ENCODE results near the gene TLR9.

Gene TLR9

DNA sequence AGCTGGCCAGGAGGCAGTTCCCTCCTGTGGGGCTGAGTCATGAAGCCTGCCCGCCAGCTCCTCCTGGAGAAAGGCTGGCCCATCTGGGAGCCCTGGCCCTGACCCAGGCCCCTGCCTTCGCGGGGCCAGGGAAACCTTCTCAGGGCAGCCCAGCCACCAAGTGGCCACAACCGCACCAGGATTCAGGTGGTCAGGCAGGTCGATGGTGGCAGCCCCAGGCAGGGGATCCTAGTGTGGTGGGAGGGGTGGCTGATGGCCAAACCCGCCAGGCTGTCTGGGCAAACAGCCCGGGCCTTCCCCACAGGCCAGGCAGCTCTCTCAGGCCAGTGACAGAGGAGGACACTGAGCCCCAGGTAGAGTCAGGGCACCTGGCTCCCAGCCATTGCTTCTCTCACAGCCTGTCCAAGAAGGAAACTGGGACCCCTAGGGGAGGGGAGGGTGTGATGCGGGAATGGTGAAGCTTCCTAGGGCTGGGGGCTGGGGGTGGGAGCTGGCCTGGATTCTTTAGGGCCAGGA is 12.3 kb upstream of the TLR9 start:
- H3K4me3 ChIP-seq (ENCODE audit: low read depth in 1 of 2, low read length in 2 of 2): peak overlapping the region; percentile 72 to 91; a peak in 3 of 4 replicates
- H3K9me3 ChIP-seq (ENCODE audit: insufficient read depth, low read length, severe bottlenecking): no peaks in the 10 kb centered on the region
- TF ChIP-seq EZH2 (IDR thresholded peaks at IDR 0.05; ENCODE audit: borderline replicate concordance, low read depth, low read length, severe bottlenecking) (no peak), CTCF (IDR thresholded peaks at IDR 0.05; ENCODE audit: borderline replicate concordance, extremely low read depth, low read length, poor library complexity, severe bottlenecking) (no peak)
- H3K9ac ChIP-seq (ENCODE audit: low read depth, low read length): peak overlapping the region; percentile 85
- H3K4me1 ChIP-seq (ENCODE audit: insufficient read depth, low read length): peaks cover 54% of the 10 kb centered on the region
- peaks cover 33% of the 10 kb centered on the region for H4K20me1 ChIP-seq (ENCODE audit: insufficient read depth, low read length)
- ATAC-seq (ENCODE audit: insufficient read depth, low read depth): no peak
- H2AFZ ChIP-seq (ENCODE audit: low read depth, low read length): no peak overlapping the region
- peaks cover 25% of the 10 kb centered on the region for H3K36me3 ChIP-seq (ENCODE audit: insufficient read depth, low read length)
- peak overlapping the region; percentile 91 for H3K4me2 ChIP-seq (ENCODE audit: insufficient read depth, low read length)
- H3K27me3 ChIP-seq (ENCODE audit: insufficient read depth, low read length, poor library complexity): no peaks in the 10 kb centered on the region
- H3K27ac ChIP-seq (ENCODE audit: low read length): peak overlapping the region; percentile 86
- H3K79me2 ChIP-seq (ENCODE audit: insufficient read depth, low read length): peaks cover 64% of the 10 kb centered on the region
- DNase-seq: no peak

DNA sequence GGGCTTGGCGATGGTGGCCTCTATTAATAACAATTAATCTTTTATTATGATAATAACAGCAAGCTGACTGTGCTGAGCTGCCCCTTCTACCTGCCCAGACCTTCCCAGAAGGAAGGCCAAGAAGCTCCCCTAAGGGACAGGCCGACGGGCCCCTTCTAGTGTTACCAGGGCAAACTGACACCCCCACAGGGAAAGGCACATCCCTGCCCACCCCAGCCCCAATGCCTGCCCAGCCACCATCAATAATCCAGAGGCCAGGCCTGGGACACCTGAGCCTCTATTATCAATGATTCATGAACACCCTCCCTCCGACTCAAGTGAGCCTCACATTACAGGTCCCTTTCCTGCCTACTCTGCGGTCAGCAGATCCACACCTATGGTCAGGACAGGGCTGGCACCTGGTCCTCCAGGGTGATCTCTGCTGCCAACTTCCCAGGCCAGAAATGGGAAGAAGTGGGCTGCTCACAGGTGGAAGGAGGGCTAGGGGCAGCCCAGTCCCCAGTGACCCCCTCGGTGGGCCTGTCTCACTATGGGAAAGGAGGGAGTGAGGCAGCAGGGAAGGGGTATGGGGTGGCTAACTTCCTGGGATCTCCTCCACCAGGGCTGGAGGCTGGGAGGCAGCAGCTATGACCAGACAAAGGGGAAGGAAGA is 11.7 kb upstream of the TLR9 start:
- H4K20me1 ChIP-seq (ENCODE audit: insufficient read depth, low read length): peaks cover 37% of the 10 kb centered on the region
- H3K4me2 ChIP-seq (ENCODE audit: insufficient read depth, low read length): peak overlapping the region; percentile 91
- DNase-seq (no peak), ATAC-seq (ENCODE audit: insufficient read depth, low read depth) (no peak)
- H3K27ac ChIP-seq (ENCODE audit: low read length): peak overlapping the region; percentile 86
- peaks cover 30% of the 10 kb centered on the region for H3K36me3 ChIP-seq (ENCODE audit: insufficient read depth, low read length)
- H2AFZ ChIP-seq (ENCODE audit: low read depth, low read length): no peak overlapping the region
- TF ChIP-seq EZH2 (IDR thresholded peaks at IDR 0.05; ENCODE audit: borderline replicate concordance, low read depth, low read length, severe bottlenecking) (no peak), CTCF (IDR thresholded peaks at IDR 0.05; ENCODE audit: borderline replicate concordance, extremely low read depth, low read length, poor library complexity, severe bottlenecking) (no peak)
- peaks cover 54% of the 10 kb centered on the region for H3K4me1 ChIP-seq (ENCODE audit: insufficient read depth, low read length)
- H3K27me3 ChIP-seq (ENCODE audit: insufficient read depth, low read length, poor library complexity): no peaks in the 10 kb centered on the region
- peak overlapping the region in 1 of 2 experiments; percentile 25; a peak in 1 of 4 replicates for H3K4me3 ChIP-seq (ENCODE audit: low read depth in 1 of 2, low read length in 2 of 2)
- peaks cover 69% of the 10 kb centered on the region for H3K79me2 ChIP-seq (ENCODE audit: insufficient read depth, low read length)
- H3K9me3 ChIP-seq (ENCODE audit: insufficient read depth, low read length, severe bottlenecking): no peaks in the 10 kb centered on the region
- H3K9ac ChIP-seq (ENCODE audit: low read depth, low read length): peak overlapping the region; percentile 85; the same call in 1 of the 2 replicates

DNA sequence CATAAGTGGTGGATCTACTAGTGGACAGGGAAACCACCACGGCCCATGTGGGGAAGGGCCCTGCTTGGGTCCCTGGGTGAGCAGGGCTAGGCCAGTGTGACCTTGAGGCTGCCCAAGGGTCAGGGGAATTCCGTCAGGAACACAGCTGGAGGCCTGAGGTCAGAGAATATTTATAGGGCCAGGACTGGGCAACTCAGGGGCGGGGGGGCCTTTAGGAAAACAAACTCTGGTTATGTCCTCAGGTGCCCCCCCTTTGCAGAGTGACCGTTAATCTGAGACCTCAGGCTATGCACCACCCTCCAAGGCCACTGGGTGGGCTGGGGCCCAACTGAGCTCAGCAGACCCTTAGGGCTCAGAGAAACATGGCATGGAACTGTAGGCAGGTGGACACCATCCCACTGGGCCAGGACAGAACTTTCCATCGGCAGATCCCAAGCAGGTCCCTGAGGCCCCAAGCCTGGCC is 11.0 kb upstream of the TLR9 start:
- Histone ChIP-seq H3K4me1 (ENCODE audit: insufficient read depth, low read length) (peaks cover 59% of the 10 kb centered on the region), H3K9me3 (ENCODE audit: insufficient read depth, low read length, severe bottlenecking) (no peaks in the 10 kb centered on the region), H3K27ac (ENCODE audit: low read length) (no peak overlapping the region), H4K20me1 (ENCODE audit: insufficient read depth, low read length) (peaks cover 44% of the 10 kb centered on the region), H3K4me3 (ENCODE audit: low read depth in 1 of 2, low read length in 2 of 2) (no peak overlapping the region), H3K36me3 (ENCODE audit: insufficient read depth, low read length) (peaks cover 36% of the 10 kb centered on the region), H3K9ac (ENCODE audit: low read depth, low read length) (no peak overlapping the region), H3K79me2 (ENCODE audit: insufficient read depth, low read length) (peaks cover 76% of the 10 kb centered on the region), H3K27me3 (ENCODE audit: insufficient read depth, low read length, poor library complexity) (no peaks in the 10 kb centered on the region), H2AFZ (ENCODE audit: low read depth, low read length) (no peak overlapping the region), H3K4me2 (ENCODE audit: insufficient read depth, low read length) (no peak overlapping the region)
- no peak for DNase-seq
- ATAC-seq (ENCODE audit: insufficient read depth, low read depth): no peak
- TF ChIP-seq CTCF (IDR thresholded peaks at IDR 0.05; ENCODE audit: borderline replicate concordance, extremely low read depth, low read length, poor library complexity, severe bottlenecking): no peak
- no peak for TF ChIP-seq EZH2 (IDR thresholded peaks at IDR 0.05; ENCODE audit: borderline replicate concordance, low read depth, low read length, severe bottlenecking)

All from DND-41 (cell line).